ENCODE measurements around the gene TTLL11. TPM values are rescaled to one million over a fixed set of nuclear protein-coding genes. Genes with fewer than 3 reads are reported as not detected.

TTLL11 gene
- total and polyA plus RNA-seq, 2 experiments from 2014 or later = 0.57 to 1.4 TPM

DNA sequence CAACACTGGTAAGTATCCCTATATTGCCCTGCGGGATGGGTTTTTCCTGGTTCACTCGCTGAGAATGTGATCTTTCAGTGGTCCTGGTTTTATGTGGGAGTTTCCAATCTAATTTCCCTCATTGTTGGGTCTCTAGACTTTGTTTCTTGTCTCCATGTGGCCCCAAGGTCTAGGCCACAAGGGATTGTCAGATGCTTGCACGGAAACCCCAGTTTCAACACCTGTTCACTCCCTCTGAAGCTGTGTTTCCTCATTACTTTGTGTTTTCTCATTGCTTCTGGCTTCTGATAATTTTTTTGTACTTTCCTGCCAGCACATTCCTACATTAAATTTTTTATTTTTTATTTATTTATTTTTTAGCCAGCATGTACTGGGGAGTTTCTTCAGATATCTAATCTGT lies 191.5 kb downstream of the TTLL11 start:
- H2AFZ ChIP-seq = no peak overlapping the region
- H3K4me3 Mint-ChIP-seq = no peak overlapping the region
- no peak for TF ChIP-seq STAT1 (IDR thresholded peaks at IDR 0.05; ENCODE audit: unreplicated experiment)

DNA sequence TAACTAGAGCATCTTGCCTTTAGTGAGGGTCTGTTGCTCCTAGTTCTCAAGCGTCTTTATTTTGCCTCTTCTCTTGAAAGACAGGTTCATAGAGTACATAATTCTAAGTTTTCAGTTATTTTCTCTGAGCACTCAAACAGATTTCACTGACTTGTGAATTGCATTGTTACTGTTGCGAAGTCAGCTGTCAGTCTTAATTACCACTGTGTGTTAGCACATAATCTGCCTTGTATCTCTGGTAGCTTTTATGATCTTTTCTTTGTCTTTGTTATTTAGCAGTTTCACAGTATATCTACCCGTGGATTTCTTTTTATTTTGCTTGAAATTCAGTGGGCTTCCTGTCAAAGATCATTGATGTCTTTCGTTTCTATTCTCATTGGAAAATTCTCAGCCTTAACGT lies 192.9 kb downstream of the TTLL11 start:
- H3K36me3 Mint-ChIP-seq (ENCODE audit: low read depth) = no peaks in the 10 kb centered on the region
- H4K20me1 ChIP-seq (replicated peaks; ENCODE audit: insufficient read depth) = no peaks in the 10 kb centered on the region
- no peak for ATAC-seq

More for the DNA sequence above, 191.5 kb downstream of the TTLL11 start:
- no peak overlapping the region for H3K4me3 ChIP-seq
- DNase-seq (ENCODE audit: low spot score) (no peak), ATAC-seq (no peak)
- H4K20me1 ChIP-seq (replicated peaks; ENCODE audit: insufficient read depth) = no peaks in the 10 kb centered on the region
- no peaks in the 10 kb centered on the region for H3K36me3 ChIP-seq (ENCODE audit: insufficient read depth)
- H3K9me2 ChIP-seq (ENCODE audit: insufficient read depth) = no peaks in the 10 kb centered on the region
- no peaks in the 10 kb centered on the region for H3F3A ChIP-seq (replicated peaks; ENCODE audit: low read depth)
- peaks cover 5% of the 10 kb centered on the region for H3K27me3 Mint-ChIP-seq (ENCODE audit: insufficient read depth, low read depth, poor library complexity)
- no peak overlapping the region for H3K4me2 ChIP-seq
- H3K4me1 ChIP-seq (ENCODE audit: insufficient read depth) = no peaks in the 10 kb centered on the region
- H3K9me3 Mint-ChIP-seq = peaks cover 7% of the 10 kb centered on the region
- no peaks in the 10 kb centered on the region for H3K36me3 Mint-ChIP-seq (ENCODE audit: low read depth)
- H3K27ac Mint-ChIP-seq = no peak overlapping the region
- peaks cover 2% of the 10 kb centered on the region; the same call in 1 of the 3 replicates for H3K4me1 Mint-ChIP-seq
- H3K79me2 ChIP-seq (replicated peaks; ENCODE audit: insufficient read depth) = no peaks in the 10 kb centered on the region
- no peaks in the 10 kb centered on the region for H3K27me3 ChIP-seq (ENCODE audit: insufficient read depth)
- no peak overlapping the region for H3K27ac ChIP-seq (ENCODE audit: low read depth)

DNA sequence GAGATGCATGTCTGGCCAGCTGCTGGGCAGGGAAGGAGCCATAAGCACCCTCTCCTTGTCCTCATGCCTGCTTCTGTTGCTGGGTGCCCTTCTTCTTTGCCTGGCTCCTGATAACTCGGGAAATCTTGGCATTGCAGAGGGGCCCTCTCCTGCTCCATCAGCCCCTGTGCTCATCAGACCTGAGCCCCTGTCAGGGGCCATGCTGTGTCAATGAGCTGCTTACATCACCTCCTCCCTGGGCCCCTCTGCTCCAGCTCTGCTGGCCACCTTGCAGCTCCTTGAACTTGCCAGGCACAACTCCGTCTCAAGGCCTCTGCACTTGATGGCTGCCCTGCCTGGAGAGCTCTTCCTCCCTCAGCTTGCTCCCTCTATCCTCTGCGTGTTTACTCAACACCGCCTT lies 194.3 kb downstream of the TTLL11 start:
- Histone ChIP-seq H4K20me1 (replicated peaks; ENCODE audit: insufficient read depth) (no peaks in the 10 kb centered on the region), H3K27ac (ENCODE audit: low read depth) (no peak overlapping the region), H3K4me2 (no peak overlapping the region), H2AFZ (no peak overlapping the region), H3K27me3 (ENCODE audit: insufficient read depth) (no peaks in the 10 kb centered on the region), H3K9me2 (ENCODE audit: insufficient read depth) (no peaks in the 10 kb centered on the region), H3K4me3 (no peak overlapping the region), H3K79me2 (replicated peaks; ENCODE audit: insufficient read depth) (no peaks in the 10 kb centered on the region), H3K36me3 (ENCODE audit: insufficient read depth) (no peaks in the 10 kb centered on the region), H3K4me1 (ENCODE audit: insufficient read depth) (no peaks in the 10 kb centered on the region), H3F3A (replicated peaks; ENCODE audit: low read depth) (peaks cover 5% of the 10 kb centered on the region; the same call in 1 of the 2 replicates)
- Mint-ChIP-seq H3K4me3 (no peak overlapping the region; the same call in 2 of the 3 replicates), H3K9me3 (peaks cover 7% of the 10 kb centered on the region), H3K4me1 (peaks cover 2% of the 10 kb centered on the region; the same call in 1 of the 3 replicates), H3K27me3 (ENCODE audit: insufficient read depth, low read depth, poor library complexity) (peaks cover 5% of the 10 kb centered on the region), H3K36me3 (ENCODE audit: low read depth) (no peaks in the 10 kb centered on the region), H3K27ac (no peak overlapping the region)
- DNase-seq (ENCODE audit: low spot score) = no peak
- ATAC-seq = no peak
- TF ChIP-seq, protein P1, sequence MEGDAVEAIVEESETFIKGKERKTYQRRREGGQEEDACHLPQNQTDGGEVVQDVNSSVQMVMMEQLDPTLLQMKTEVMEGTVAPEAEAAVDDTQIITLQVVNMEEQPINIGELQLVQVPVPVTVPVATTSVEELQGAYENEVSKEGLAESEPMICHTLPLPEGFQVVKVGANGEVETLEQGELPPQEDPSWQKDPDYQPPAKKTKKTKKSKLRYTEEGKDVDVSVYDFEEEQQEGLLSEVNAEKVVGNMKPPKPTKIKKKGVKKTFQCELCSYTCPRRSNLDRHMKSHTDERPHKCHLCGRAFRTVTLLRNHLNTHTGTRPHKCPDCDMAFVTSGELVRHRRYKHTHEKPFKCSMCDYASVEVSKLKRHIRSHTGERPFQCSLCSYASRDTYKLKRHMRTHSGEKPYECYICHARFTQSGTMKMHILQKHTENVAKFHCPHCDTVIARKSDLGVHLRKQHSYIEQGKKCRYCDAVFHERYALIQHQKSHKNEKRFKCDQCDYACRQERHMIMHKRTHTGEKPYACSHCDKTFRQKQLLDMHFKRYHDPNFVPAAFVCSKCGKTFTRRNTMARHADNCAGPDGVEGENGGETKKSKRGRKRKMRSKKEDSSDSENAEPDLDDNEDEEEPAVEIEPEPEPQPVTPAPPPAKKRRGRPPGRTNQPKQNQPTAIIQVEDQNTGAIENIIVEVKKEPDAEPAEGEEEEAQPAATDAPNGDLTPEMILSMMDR (conservative IDR thresholded peaks at IDR 0.05; ENCODE audit: low read depth in 2 of 2) = no peak
- TF ChIP-seq, protein P2, sequence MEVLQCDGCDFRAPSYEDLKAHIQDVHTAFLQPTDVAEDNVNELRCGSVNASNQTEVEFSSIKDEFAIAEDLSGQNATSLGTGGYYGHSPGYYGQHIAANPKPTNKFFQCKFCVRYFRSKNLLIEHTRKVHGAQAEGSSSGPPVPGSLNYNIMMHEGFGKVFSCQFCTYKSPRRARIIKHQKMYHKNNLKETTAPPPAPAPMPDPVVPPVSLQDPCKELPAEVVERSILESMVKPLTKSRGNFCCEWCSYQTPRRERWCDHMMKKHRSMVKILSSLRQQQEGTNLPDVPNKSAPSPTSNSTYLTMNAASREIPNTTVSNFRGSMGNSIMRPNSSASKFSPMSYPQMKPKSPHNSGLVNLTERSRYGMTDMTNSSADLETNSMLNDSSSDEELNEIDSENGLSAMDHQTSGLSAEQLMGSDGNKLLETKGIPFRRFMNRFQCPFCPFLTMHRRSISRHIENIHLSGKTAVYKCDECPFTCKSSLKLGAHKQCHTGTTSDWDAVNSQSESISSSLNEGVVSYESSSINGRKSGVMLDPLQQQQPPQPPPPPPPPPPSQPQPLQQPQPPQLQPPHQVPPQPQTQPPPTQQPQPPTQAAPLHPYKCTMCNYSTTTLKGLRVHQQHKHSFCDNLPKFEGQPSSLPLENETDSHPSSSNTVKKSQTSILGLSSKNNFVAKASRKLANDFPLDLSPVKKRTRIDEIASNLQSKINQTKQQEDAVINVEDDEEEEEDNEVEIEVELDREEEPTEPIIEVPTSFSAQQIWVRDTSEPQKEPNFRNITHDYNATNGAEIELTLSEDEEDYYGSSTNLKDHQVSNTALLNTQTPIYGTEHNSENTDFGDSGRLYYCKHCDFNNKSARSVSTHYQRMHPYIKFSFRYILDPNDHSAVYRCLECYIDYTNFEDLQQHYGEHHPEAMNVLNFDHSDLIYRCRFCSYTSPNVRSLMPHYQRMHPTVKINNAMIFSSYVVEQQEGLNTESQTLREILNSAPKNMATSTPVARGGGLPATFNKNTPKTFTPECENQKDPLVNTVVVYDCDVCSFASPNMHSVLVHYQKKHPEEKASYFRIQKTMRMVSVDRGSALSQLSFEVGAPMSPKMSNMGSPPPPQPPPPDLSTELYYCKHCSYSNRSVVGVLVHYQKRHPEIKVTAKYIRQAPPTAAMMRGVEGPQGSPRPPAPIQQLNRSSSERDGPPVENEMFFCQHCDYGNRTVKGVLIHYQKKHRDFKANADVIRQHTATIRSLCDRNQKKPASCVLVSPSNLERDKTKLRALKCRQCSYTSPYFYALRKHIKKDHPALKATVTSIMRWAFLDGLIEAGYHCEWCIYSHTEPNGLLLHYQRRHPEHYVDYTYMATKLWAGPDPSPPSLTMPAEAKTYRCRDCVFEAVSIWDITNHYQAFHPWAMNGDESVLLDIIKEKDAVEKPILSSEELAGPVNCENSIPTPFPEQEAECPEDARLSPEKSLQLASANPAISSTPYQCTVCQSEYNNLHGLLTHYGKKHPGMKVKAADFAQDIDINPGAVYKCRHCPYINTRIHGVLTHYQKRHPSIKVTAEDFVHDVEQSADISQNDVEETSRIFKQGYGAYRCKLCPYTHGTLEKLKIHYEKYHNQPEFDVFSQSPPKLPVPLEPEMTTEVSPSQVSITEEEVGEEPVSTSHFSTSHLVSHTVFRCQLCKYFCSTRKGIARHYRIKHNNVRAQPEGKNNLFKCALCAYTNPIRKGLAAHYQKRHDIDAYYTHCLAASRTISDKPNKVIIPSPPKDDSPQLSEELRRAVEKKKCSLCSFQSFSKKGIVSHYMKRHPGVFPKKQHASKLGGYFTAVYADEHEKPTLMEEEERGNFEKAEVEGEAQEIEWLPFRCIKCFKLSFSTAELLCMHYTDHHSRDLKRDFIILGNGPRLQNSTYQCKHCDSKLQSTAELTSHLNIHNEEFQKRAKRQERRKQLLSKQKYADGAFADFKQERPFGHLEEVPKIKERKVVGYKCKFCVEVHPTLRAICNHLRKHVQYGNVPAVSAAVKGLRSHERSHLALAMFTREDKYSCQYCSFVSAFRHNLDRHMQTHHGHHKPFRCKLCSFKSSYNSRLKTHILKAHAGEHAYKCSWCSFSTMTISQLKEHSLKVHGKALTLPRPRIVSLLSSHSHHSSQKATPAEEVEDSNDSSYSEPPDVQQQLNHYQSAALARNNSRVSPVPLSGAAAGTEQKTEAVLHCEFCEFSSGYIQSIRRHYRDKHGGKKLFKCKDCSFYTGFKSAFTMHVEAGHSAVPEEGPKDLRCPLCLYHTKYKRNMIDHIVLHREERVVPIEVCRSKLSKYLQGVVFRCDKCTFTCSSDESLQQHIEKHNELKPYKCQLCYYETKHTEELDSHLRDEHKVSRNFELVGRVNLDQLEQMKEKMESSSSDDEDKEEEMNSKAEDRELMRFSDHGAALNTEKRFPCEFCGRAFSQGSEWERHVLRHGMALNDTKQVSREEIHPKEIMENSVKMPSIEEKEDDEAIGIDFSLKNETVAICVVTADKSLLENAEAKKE (CRISPR knock-in tag; IDR thresholded peaks at IDR 0.05) = no peak
- TF ChIP-seq NANOG (IDR thresholded peaks at IDR 0.05; ENCODE audit: borderline replicate concordance) = no peak

More for the DNA sequence above, 192.9 kb downstream of the TTLL11 start:
- Histone ChIP-seq H2AFZ (no peak overlapping the region), H3F3A (replicated peaks; ENCODE audit: low read depth) (peaks cover 4% of the 10 kb centered on the region; the same call in 1 of the 2 replicates), H3K79me2 (replicated peaks; ENCODE audit: insufficient read depth) (no peaks in the 10 kb centered on the region), H3K4me2 (no peak overlapping the region), H3K4me1 (ENCODE audit: insufficient read depth) (no peaks in the 10 kb centered on the region), H3K36me3 (ENCODE audit: insufficient read depth) (no peaks in the 10 kb centered on the region), H3K27me3 (ENCODE audit: insufficient read depth) (no peaks in the 10 kb centered on the region), H3K27ac (ENCODE audit: low read depth) (no peak overlapping the region), H3K9me2 (ENCODE audit: insufficient read depth) (no peaks in the 10 kb centered on the region), H3K4me3 (no peak overlapping the region)
- no peak overlapping the region for H3K4me3 Mint-ChIP-seq
- TF ChIP-seq, protein P1 (conservative IDR thresholded peaks at IDR 0.05; ENCODE audit: low read depth in 2 of 2) = no peak
- H3K9me3 Mint-ChIP-seq = peaks cover 7% of the 10 kb centered on the region
- peaks cover 2% of the 10 kb centered on the region; the same call in 1 of the 3 replicates for H3K4me1 Mint-ChIP-seq
- peaks cover 5% of the 10 kb centered on the region for H3K27me3 Mint-ChIP-seq (ENCODE audit: insufficient read depth, low read depth, poor library complexity)
- no peak overlapping the region for H3K27ac Mint-ChIP-seq
- DNase-seq (ENCODE audit: low spot score) = no peak
